ENCODE data around the gene TCF21.
"Not testable (repeated sequence)": the region's sequence is repeated elsewhere in the genome, so short reads cannot be mapped to it uniquely, and the experiment has no call there.

The TCF21 gene

DNA sequence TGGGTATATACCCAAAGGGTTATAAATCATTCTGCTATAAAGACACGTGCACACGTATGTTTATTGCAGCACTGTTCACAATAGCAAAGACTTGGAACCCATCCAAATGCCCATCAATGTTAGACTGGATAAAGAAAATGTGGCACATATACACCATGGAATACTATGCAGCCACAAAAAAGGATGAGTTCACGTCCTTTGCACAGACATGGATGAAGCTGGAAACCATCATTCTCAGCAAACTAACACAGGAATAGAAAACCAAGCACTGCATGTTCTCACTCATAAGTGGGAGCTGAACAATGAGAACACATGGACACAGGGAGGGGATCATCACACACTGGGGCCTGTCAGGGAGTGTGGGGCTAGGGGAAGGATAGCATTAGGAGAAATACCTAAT is 47.4 kb downstream of the TCF21 start:
- DNase-seq: not testable (repeated sequence)

DNA sequence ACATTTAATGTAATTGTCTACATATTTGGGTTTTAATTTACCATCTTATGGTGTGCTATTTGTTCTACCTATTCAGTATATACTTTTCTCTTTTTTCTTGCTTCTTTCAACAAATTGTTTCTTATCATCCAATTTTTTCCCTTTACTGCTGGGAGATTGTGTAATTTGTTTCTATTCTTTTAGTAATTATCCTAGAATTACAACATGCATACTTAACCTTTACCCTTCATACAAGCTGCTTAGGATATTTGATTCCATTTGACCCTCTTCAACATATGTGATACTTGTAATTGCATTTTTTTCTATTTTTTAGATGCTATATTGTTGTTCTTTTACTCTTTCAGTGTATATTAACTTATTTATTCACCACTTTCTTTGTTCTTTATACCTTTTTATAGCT is 49.0 kb downstream of the TCF21 start:
- no peak for DNase-seq

- no peak for DNase-seq
Observed at GRCh38 chr6:133938533-133938932, 49.6 kb downstream of the TCF21 start.

DNA sequence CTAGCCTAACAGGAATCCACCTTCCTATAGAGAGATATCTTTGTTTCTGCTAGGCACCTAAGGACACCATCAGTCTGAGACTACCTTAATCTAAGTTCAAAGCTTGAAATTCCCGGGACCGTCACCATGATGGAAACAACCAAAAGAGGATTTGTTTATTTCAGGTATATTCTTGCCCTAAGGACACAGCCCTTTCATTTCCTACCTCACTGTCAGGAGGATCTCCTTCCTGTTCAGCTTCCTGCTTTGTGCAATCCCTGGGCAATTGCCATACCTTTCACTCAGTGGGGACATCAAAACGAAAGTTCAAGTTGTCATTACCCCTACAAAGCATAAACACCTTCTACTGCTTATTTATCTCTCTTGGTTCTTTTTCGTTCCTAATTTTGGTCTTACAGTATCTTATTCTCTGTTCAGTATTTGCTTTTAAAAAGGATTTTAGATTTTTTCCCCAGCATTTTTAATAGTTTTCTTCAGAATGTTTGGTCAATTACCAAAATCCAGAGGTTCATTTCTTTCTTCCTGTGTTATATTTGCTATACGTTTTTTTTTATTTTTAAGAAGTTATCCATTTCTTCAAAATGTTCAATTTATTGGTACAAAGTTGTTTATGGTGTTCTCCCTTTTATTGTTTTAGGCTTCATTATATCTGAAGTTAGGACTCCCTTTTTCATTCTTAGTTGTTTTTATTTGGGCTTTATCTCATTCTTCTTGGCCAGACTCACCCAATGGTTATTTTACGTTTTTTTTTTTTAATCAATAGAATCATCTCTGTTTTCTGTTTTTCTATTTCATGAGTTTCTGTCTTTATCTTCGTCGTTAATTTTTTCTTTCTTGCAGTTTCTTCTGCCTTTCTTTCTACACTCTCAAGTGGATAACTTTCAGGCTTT is 51.1 kb downstream of the TCF21 start:
- no peak for DNase-seq

Data from eye (tissue), 1 donor.